WTC11 (cell line): ENCODE results near the gene TPD52L2. TPM values are rescaled to one million over a fixed set of nuclear protein-coding genes. Genes with fewer than 3 reads are reported as not detected.

ENCODE experiments used
- ATAC-seq: fragments of 200-7000 bp; cut with Tn5 transposase; 2 replicates; pipeline ENCODE4 v1.10.0; 2021; ENCODE audit warnings: mild to moderate bottlenecking, moderate library complexity
- CTCF ChIA-PET: fragments of 300-600 bp; sonication (Branson Sonifier 250); formaldehyde crosslinking; loops from one replicate; lab custom pipeline; 2021; ENCODE audit warnings: antibody characterized with exemption; lab: Charles Lee
- POLR2A ChIA-PET: fragments of 350-600 bp; sonication (Branson Sonifier 250); formaldehyde crosslinking; loops from one replicate; lab custom pipeline; 2021; ENCODE audit warnings: antibody characterized with exemption; lab: Charles Lee
- DNase-seq: peaks from one replicate; pipeline ENCODE4 v3.0.0; 2021; ENCODE audit warnings: low spot score
- H3K27ac Mint-ChIP-seq: 2 replicates; pipeline ENCODE4 v1.8.0; 2021; ENCODE audit warnings: mixed read lengths
- H3K27me3 Mint-ChIP-seq: 2 replicates; pipeline ENCODE4 v1.8.0; 2021; ENCODE audit warnings: low read depth, mild to moderate bottlenecking, moderate library complexity, mixed read lengths
- H3K36me3 Mint-ChIP-seq: 2 replicates; pipeline ENCODE4 v1.8.0; 2021; ENCODE audit warnings: mixed read lengths
- H3K4me1 Mint-ChIP-seq: 2 replicates; pipeline ENCODE4 v1.8.0; 2022; ENCODE audit warnings: mixed read lengths
- H3K4me3 Mint-ChIP-seq: 2 replicates; pipeline ENCODE4 v1.8.0; 2021; ENCODE audit warnings: mild to moderate bottlenecking, moderate library complexity, mixed read lengths
- H3K9me3 Mint-ChIP-seq: 2 replicates; pipeline ENCODE4 v1.8.0; 2021; ENCODE audit warnings: mixed read lengths
- ESRRA ChIP-seq: sonication (generic); formaldehyde crosslinking; IDR thresholded peaks from 2 replicates; pipeline ENCODE4 v1.8.1; 2022; ENCODE audit warnings: mild to moderate bottlenecking, missing genetic modification reagents, borderline replicate concordance
- FOXK1 ChIP-seq: sonication (generic); formaldehyde crosslinking; IDR thresholded peaks from 2 replicates; pipeline ENCODE4 v1.8.0; 2022; ENCODE audit warnings: mild to moderate bottlenecking, moderate library complexity, missing genetic modification reagents
- GRHL2 ChIP-seq: fragments of 250-450 bp; sonication (Bioruptor Pico); IDR thresholded peaks from 2 replicates; pipeline ENCODE4 v1.8.0; 2022; ENCODE audit warnings: mild to moderate bottlenecking, moderate library complexity; ENCODE audit not compliant: insufficient replicate concordance, severe bottlenecking
- IRF2 ChIP-seq: sonication (generic); formaldehyde crosslinking; IDR thresholded peaks from 2 replicates; pipeline ENCODE4 v1.8.0; 2022; ENCODE audit warnings: low read depth, missing genetic modification reagents, borderline replicate concordance
- NFATC4 ChIP-seq: fragments of 250-450 bp; sonication (Bioruptor Pico); IDR thresholded peaks from 2 replicates; pipeline ENCODE4 v1.9.0; 2021; ENCODE audit warnings: mild to moderate bottlenecking
- SMAD3 ChIP-seq: sonication (generic); formaldehyde crosslinking; IDR thresholded peaks from 2 replicates; pipeline ENCODE4 v1.8.0; 2022; ENCODE audit warnings: missing genetic modification reagents, mild to moderate bottlenecking, borderline replicate concordance
- SMAD4 ChIP-seq: sonication (generic); formaldehyde crosslinking; IDR thresholded peaks from 2 replicates; pipeline ENCODE4 v1.8.0; 2022; ENCODE audit warnings: mild to moderate bottlenecking, missing genetic modification reagents
- TCF7 ChIP-seq: sonication (generic); formaldehyde crosslinking; IDR thresholded peaks from 2 replicates; pipeline ENCODE4 v1.8.0; 2022; ENCODE audit warnings: mild to moderate bottlenecking, low read depth, missing genetic modification reagents, moderate library complexity
- TEAD1 ChIP-seq: sonication (generic); formaldehyde crosslinking; IDR thresholded peaks from 2 replicates; pipeline ENCODE4 v1.8.0; 2022; ENCODE audit warnings: mild to moderate bottlenecking, missing genetic modification reagents
- TEAD4 ChIP-seq: sonication (generic); formaldehyde crosslinking; IDR thresholded peaks from 2 replicates; pipeline ENCODE4 v1.8.0; 2022; ENCODE audit warnings: mild to moderate bottlenecking, missing genetic modification reagents
- ZNF121 ChIP-seq: sonication (generic); formaldehyde crosslinking; IDR thresholded peaks from 2 replicates; pipeline ENCODE4 v1.8.0; 2023; ENCODE audit warnings: missing genetic modification reagents
- ZNF138 ChIP-seq: sonication (generic); formaldehyde crosslinking; conservative IDR thresholded peaks from 2 replicates; pipeline ENCODE4 v1.8.1; 2022; ENCODE audit warnings: mild to moderate bottlenecking, moderate library complexity, missing genetic modification reagents
- ZNF396 ChIP-seq: fragments of 250-450 bp; sonication (Bioruptor Pico); IDR thresholded peaks from 2 replicates; pipeline ENCODE4 v1.8.0; 2021; ENCODE audit warnings: mild to moderate bottlenecking, moderate library complexity, borderline replicate concordance
- ZNF416 ChIP-seq: fragments of 250-450 bp; sonication (Bioruptor Pico); IDR thresholded peaks from 2 replicates; pipeline ENCODE4 v1.9.0; 2021; ENCODE audit warnings: mild to moderate bottlenecking, inconsistent platforms
- total RNA-seq: library from RNA; stranded (reverse); gene quantifications from 3 replicates; pipeline ENCODE4 v1.2.3, GENCODE V29; 2021
- TF ChIP-seq, protein P1 (sequence below): sonication (generic); formaldehyde crosslinking; IDR thresholded peaks from 2 replicates; pipeline ENCODE4 v1.8.1; 2022; ENCODE audit warnings: low read depth, mild to moderate bottlenecking, moderate library complexity, missing genetic modification reagents, borderline replicate concordance
- TF ChIP-seq, protein P2 (sequence below): sonication (generic); formaldehyde crosslinking; IDR thresholded peaks from 2 replicates; pipeline ENCODE4 v1.8.1; 2023; ENCODE audit warnings: mild to moderate bottlenecking, missing genetic modification reagents
- TF ChIP-seq, protein P3 (sequence below): fragments of 250-450 bp; sonication (Bioruptor Pico); conservative IDR thresholded peaks from 2 replicates; pipeline ENCODE4 v1.9.0; 2021; ENCODE audit warnings: mild to moderate bottlenecking
- TF ChIP-seq, protein P4 (sequence below): sonication (generic); formaldehyde crosslinking; IDR thresholded peaks from 2 replicates; pipeline ENCODE4 v1.8.0; 2022; ENCODE audit warnings: mild to moderate bottlenecking, missing genetic modification reagents
- TF ChIP-seq, protein P5 (sequence below): sonication (generic); formaldehyde crosslinking; IDR thresholded peaks from 2 replicates; pipeline ENCODE4 v1.8.0; 2023; ENCODE audit warnings: missing genetic modification reagents
- TF ChIP-seq, protein P6 (sequence below): sonication (generic); formaldehyde crosslinking; IDR thresholded peaks from 2 replicates; pipeline ENCODE4 v1.8.0; 2022; ENCODE audit warnings: mild to moderate bottlenecking, missing genetic modification reagents
- TF ChIP-seq, protein P7 (sequence below): fragments of 250-450 bp; sonication (Bioruptor Pico); IDR thresholded peaks from 2 replicates; pipeline ENCODE4 v1.9.0; 2021; ENCODE audit warnings: mild to moderate bottlenecking
- TF ChIP-seq, protein P8 (sequence below): sonication (generic); formaldehyde crosslinking; IDR thresholded peaks from 2 replicates; pipeline ENCODE4 v1.8.0; 2022; ENCODE audit warnings: mild to moderate bottlenecking, missing genetic modification reagents
- TF ChIP-seq, protein P9 (sequence below): fragments of 250-450 bp; sonication (Bioruptor Pico); IDR thresholded peaks from 2 replicates; pipeline ENCODE4 v1.9.0; 2021; ENCODE audit warnings: moderate library complexity, mild to moderate bottlenecking, inconsistent platforms, borderline replicate concordance

The TPD52L2 gene
- total RNA-seq, 1 experiment from 2014 or later = 80.8 TPM

DNA sequence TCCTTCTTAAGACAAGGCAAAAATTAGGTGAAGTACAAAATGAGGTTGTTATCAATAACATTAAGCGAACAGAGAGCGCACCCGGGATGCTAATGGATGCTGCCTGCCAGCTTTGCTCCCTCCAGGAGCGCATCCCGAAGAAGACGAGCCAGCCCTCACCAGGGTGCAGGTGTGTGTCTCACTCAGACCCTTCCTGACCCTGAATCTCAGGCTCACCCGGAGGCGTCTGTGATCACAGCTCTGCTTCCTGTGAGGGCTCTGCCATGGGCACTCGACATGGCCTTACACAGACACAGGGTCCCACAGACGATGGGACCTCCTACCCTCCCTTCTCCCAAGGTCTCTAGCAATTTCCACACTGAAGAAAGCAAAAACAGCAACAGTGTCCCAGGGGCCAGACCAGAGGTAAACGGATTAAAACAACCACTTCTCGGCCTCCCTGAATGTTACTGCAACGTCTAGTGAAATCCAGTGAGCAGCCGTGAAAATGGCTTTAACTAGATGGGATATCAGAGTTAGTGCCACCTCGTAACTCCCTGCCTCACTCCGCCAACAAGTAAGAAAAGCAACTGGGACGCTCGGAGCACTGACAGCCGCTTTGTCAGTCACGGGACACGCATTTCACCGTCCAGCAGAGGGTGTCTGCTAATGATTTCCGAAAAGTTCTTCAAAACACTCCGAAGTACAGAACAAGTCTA is 45.7 kb upstream of the TPD52L2 start:
- Mint-ChIP-seq H3K4me3 (no peak overlapping the region), H3K27ac (peak overlapping the region; percentile 25; the same call in 1 of the 2 replicates)
- peak; percentile 64 for ATAC-seq
- CTCF ChIA-PET = interaction anchor here (1.2 to 2.0 kb wide), 2 partner anchors 33 to 46 kb away, joined by 3 to 4 read pairs; partner anchors contain the start of gene TPD52L2
- TF ChIP-seq ZNF396 = no peak
- TF ChIP-seq, protein P1, sequence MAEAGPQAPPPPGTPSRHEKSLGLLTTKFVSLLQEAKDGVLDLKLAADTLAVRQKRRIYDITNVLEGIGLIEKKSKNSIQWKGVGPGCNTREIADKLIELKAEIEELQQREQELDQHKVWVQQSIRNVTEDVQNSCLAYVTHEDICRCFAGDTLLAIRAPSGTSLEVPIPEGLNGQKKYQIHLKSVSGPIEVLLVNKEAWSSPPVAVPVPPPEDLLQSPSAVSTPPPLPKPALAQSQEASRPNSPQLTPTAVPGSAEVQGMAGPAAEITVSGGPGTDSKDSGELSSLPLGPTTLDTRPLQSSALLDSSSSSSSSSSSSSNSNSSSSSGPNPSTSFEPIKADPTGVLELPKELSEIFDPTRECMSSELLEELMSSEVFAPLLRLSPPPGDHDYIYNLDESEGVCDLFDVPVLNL = no peak
- no peak for TF ChIP-seq TEAD4 (CRISPR knock-in tag)
- TF ChIP-seq, protein P2, sequence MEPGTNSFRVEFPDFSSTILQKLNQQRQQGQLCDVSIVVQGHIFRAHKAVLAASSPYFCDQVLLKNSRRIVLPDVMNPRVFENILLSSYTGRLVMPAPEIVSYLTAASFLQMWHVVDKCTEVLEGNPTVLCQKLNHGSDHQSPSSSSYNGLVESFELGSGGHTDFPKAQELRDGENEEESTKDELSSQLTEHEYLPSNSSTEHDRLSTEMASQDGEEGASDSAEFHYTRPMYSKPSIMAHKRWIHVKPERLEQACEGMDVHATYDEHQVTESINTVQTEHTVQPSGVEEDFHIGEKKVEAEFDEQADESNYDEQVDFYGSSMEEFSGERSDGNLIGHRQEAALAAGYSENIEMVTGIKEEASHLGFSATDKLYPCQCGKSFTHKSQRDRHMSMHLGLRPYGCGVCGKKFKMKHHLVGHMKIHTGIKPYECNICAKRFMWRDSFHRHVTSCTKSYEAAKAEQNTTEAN (CRISPR knock-in tag) = no peak
- no peak for TF ChIP-seq ZNF416 (CRISPR knock-in tag)
- TF ChIP-seq TCF7 = no peak
- TF ChIP-seq GRHL2 (CRISPR knock-in tag) = no peak
- TF ChIP-seq, protein P3, sequence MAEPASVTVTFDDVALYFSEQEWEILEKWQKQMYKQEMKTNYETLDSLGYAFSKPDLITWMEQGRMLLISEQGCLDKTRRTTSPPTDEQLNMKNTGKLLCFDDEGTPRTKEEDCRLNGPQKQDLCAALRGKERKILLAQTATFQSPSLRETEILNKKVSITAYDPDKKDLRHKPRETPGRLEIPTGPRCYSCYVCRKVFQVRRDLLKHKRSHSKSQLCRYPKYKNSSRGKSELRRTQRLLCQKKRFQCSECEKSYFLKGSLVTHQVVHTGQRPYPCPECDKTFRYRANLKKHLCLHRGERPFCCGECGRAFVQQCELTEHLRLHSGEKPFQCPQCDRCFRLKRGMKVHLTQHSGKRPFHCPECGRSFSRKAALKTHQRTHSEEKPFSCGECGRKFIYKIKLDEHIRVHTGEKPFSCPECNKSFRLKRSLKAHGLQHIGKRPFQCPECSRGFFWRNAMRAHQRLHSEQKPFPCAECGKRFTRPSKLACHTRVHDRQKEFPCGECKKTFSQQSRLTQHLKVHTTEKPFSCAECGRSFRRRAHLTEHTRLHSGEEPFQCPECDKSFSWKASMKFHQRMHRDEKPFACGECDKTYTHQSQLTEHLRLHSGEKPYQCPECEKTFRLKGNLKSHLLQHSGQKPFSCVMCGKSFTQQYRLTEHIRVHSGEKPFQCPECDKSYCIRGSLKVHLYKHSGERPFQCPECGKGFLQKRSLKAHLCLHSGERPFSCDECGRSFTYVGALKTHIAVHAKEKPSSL (CRISPR knock-in tag) = no peak
- TF ChIP-seq, protein P4, sequence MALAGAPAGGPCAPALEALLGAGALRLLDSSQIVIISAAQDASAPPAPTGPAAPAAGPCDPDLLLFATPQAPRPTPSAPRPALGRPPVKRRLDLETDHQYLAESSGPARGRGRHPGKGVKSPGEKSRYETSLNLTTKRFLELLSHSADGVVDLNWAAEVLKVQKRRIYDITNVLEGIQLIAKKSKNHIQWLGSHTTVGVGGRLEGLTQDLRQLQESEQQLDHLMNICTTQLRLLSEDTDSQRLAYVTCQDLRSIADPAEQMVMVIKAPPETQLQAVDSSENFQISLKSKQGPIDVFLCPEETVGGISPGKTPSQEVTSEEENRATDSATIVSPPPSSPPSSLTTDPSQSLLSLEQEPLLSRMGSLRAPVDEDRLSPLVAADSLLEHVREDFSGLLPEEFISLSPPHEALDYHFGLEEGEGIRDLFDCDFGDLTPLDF (CRISPR knock-in tag) = no peak
- TF ChIP-seq NFATC4 (CRISPR knock-in tag) = no peak
- TF ChIP-seq ESRRA (CRISPR knock-in tag) = no peak
- TF ChIP-seq, protein P5, sequence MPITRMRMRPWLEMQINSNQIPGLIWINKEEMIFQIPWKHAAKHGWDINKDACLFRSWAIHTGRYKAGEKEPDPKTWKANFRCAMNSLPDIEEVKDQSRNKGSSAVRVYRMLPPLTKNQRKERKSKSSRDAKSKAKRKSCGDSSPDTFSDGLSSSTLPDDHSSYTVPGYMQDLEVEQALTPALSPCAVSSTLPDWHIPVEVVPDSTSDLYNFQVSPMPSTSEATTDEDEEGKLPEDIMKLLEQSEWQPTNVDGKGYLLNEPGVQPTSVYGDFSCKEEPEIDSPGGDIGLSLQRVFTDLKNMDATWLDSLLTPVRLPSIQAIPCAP (CRISPR knock-in tag) = no peak
- no peak for TF ChIP-seq IRF2 (CRISPR knock-in tag)
- no peak for TF ChIP-seq TEAD1 (CRISPR knock-in tag)
- TF ChIP-seq, all 79 proteins: peak for 0
- POLR2A ChIA-PET = no interaction called here
- H3K9me3 Mint-ChIP-seq = peaks cover 4% of the 10 kb centered on the region; the same call in 1 of the 2 replicates
- H3K27me3 Mint-ChIP-seq = no peaks in the 10 kb centered on the region
- no peak for DNase-seq
- no peaks in the 10 kb centered on the region for H3K36me3 Mint-ChIP-seq
- peaks cover 9% of the 10 kb centered on the region; the same call in 1 of the 2 replicates for H3K4me1 Mint-ChIP-seq

DNA sequence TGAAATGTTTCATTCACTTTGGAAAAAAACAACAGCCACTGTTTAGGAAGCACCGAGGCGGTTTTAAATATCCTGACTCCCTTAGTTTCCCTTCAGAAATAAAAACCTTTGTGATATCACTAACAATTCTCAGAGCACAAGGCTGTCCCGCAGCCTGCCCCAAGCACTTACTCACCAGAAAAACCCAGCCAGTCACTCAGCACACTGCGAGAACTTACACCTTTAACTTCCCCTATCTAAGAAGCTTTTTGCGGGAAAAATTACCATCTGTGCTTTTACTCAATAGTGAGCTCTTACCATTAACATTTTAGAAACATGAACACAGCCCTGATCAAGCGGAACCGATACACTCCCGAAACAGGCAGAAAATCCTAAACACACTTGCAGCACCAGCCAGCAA is 43.3 kb upstream of the TPD52L2 start:
- Mint-ChIP-seq H3K36me3 (no peaks in the 10 kb centered on the region), H3K4me1 (peaks cover 14% of the 10 kb centered on the region; the same call in 1 of the 2 replicates), H3K27me3 (no peaks in the 10 kb centered on the region), H3K4me3 (no peak overlapping the region), H3K27ac (peak overlapping the region; percentile 50), H3K9me3 (no peaks in the 10 kb centered on the region)
- ATAC-seq = no peak
- no peak for DNase-seq
- ChIA-PET POLR2A (no interaction called here), CTCF (interaction anchor here (2.8 kb wide), 1 partner anchor 46 kb away, joined by 11 read pairs; no protein-coding TSS in a partner anchor)
- TF ChIP-seq SMAD3 (CRISPR knock-in tag) = no peak
- TF ChIP-seq, protein P6, sequence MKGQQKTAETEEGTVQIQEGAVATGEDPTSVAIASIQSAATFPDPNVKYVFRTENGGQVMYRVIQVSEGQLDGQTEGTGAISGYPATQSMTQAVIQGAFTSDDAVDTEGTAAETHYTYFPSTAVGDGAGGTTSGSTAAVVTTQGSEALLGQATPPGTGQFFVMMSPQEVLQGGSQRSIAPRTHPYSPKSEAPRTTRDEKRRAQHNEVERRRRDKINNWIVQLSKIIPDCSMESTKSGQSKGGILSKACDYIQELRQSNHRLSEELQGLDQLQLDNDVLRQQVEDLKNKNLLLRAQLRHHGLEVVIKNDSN (CRISPR knock-in tag) = no peak
- TF ChIP-seq, protein P7, sequence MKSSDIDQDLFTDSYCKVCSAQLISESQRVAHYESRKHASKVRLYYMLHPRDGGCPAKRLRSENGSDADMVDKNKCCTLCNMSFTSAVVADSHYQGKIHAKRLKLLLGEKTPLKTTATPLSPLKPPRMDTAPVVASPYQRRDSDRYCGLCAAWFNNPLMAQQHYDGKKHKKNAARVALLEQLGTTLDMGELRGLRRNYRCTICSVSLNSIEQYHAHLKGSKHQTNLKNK (CRISPR knock-in tag) = no peak
- TF ChIP-seq FOXK1 (CRISPR knock-in tag) = no peak
- TF ChIP-seq, protein P3 (CRISPR knock-in tag) = no peak
- no peak for TF ChIP-seq NFATC4 (CRISPR knock-in tag)
- TF ChIP-seq, protein P8, sequence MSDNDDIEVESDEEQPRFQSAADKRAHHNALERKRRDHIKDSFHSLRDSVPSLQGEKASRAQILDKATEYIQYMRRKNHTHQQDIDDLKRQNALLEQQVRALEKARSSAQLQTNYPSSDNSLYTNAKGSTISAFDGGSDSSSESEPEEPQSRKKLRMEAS = no peak
- TF ChIP-seq SMAD4 (CRISPR knock-in tag) = no peak
- TF ChIP-seq ZNF121 (CRISPR knock-in tag) = no peak
- TF ChIP-seq, protein P9, sequence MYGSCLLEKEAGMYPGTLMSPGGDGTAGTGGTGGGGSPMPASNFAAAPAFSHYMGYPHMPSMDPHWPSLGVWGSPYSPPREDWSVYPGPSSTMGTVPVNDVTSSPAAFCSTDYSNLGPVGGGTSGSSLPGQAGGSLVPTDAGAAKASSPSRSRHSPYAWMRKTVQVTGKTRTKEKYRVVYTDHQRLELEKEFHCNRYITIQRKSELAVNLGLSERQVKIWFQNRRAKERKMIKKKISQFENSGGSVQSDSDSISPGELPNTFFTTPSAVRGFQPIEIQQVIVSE (CRISPR knock-in tag) = no peak
- no peak for TF ChIP-seq ZNF138 (CRISPR knock-in tag)
